GM11168 (cell line): ENCODE data around the gene TLE4.

ENCODE experiments used
- in situ Hi-C: fragments of 300-500 bp; cut with MboI; formaldehyde crosslinking; loops from one replicate; pipeline ENCODE4 v1.12.0; 2022; ENCODE audit warnings: low sequenced_read_pairs; ENCODE audit not compliant: unreplicated experiment

Gene TLE4

DNA sequence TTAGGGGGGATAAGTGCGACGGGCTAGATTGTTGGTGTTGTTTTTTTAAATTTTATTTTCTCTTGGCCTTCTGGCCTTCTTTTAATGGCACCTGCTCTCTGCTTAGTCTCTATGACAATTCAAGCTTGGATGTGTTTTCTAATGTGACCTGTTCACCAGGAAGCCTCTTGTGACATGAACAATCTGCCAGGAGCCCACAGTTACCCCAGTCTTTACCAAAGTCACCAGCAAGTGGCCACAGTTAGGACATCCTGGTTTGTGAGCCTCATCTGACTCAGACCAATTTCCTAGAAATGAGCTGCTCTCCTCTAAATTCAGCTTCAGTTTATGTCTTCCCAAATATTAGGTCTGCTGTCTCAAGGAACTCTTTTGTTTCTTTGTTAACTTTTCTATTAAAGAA, 135.8 kb downstream of the TLE4 start:
- in situ Hi-C loops = no loop called here

DNA sequence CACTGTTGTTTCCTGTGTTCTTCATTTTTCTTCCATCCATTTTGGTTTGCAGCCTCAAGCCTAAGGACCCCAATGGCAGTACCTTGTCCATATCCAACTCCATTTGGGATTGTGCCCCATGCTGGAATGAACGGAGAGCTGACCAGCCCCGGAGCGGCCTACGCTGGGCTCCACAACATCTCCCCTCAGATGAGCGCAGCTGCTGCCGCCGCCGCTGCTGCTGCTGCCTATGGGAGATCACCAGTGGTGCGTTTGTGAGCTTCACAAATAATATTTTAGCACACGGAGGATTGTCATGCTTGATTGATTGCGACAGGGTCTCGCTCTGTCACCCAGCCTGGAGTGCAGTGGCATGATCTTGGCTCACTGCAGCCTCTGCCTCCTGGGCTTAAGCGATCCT, 136.8 kb downstream of the TLE4 start:
- in situ Hi-C loops = no loop called here

DNA sequence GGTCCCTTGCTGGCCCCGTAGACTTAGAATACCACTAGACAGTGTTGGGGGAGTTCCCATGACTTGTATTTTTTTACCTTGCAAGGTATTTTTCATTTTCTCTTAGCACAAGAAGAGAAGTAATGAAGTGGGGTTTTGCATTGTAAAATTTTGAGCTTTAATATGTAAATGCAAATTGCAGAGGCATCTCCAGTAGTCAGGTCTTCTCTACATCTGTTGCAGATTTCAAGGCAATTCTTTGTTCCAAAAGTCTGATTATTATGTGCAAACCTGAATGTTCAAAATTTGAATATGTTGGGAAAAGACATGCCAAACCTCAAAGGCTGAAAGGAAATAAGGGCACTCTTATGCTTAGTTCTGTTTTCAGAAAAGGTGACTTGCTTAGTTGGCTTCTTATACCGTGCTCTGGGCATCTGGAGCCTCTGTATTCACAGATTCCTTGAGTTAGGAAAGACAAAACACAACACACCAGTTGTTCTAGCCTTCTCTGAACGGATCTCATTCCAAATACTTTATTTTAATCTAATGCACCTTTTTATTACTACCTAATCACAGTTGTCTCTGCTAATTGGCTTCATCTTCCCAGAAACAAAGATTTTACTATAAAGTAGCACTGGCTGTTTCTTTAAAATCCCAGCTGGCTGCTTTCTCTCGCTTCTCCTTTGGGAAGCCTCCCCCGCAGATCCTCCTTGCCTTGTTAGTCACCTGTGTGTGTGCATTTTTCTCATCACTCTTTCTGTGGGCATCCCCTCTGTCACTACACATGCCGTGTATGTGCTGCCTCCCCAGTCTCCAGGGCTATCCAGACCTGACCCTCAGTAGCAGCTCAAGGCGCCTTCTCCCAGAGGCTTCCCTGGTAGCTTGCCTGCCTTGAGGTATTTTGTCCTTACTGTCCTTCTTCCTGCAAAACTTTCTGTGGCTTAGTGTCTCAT, 138.2 kb downstream of the TLE4 start:
- in situ Hi-C loops = no loop called here

DNA sequence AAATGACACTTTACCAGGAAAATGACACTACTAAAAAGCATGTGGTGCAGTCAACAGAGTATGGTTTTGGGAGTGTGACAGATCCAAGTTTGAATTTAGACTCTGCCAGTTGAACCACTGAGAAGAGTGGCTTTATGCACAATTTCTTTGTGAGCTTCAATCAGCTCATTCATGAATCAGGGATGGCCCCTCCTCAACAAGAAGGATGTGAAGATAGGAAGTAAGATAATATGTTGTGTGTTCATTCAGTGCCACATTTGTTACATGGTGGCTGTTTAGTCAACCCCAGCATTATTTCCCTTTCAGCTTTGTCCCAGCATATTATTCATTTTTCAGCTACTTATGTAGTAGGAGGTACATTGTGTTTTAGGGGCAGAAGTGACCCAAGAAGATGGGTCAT, 140.1 kb downstream of the TLE4 start:
- in situ Hi-C loops = no loop called here

DNA sequence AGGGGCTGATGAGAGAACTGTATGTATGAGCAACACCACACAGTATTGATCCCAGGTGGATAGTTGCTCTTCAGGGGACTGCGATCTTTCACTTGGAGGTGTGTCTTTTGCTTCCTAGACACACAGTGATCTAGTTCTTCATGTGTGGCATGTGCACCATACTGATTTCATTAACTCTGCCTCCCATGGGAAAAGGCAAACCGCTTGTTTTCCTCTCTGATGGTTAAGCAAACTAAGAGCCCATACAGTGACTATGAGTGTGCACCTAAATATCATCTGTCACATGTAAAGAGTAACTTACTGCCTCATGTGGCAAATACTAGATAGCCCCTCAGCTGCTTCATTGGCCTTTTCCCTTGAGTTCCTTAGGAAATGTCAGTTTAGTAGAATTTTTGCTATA, 147.3 kb downstream of the TLE4 start:
- in situ Hi-C loops = no loop called here

DNA sequence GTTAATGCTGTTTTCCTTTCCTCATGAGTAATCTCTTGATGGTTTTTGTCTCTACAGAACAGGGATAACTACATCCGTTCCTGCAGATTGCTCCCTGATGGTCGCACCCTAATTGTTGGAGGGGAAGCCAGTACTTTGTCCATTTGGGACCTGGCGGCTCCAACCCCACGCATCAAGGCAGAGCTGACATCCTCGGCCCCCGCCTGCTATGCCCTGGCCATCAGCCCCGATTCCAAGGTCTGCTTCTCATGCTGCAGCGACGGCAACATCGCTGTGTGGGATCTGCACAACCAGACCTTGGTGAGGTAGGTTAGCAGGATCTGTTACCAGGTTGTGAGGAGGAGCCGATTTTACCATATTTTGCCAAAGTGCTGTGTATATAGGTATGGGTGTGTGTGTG, 148.2 kb downstream of the TLE4 start:
- in situ Hi-C loops = no loop called here

DNA sequence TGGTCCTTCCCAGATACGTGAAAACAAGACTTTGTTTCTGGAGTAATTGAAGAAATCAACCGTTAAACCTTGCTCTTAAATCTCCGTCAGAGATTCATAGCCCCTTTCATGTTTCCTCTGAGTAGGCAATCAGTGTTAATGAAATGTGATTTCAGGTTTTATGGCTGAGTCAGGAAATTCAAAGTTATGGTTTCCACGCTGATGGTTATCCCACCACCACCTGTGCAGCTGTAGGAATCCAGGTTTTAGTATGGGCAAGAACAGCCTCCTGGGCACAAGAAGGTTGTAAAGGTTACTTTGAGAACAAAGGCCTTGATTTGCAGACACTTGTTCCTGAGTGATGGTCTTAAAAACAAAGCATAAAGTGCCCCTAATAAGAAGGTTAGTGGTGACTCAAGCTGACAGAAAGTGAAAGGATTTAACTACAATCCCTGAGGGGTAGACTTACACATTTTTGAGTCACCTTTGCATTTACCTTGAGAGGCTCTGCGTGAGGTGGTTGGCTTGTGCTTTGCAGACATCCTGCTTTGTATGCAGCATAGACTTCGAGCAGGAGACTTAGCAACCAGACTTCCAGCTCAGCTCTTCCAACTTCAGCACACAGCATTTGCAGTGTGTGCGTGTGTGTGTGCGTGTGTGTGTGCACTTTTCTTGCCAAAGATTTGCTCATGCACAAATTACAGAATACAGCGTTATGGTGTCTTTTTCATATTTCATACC, 159.6 kb downstream of the TLE4 start:
- in situ Hi-C loops = no loop called here

DNA sequence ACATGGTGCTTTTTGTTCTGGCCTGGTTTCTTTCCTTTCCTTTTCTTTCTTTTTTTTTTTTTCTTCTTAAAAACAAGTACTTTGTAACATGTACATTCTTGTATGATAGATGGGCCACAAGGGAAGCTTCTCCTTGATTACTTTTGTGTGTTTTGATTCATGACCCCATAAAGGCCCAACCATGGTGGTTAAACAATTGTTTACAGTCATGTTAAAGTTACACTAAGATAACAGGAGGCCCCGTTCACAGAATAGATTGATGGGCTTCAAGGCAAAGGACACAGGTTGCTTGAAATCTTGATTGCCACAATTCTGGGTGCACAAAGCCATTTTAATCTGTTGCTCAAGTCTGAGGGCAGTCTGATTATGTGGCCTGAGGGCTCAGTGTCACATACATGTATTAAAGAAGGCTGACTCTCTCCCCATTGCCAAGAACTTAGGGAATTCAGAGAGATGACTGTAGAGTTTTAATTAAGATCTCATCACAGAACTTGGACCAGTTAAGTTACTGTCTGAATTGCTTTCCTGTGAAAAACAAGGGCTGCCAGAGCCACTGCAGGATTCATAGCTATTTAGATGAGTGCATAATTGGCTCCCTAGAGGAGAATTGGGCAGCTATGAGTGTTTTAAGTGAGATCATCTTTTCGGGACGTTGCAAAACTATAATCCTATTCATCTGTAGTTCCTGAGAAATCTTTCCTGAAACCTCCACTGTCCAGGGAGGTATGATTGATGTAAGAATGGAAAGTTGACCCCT, 163.4 kb downstream of the TLE4 start:
- in situ Hi-C loops = no loop called here

DNA sequence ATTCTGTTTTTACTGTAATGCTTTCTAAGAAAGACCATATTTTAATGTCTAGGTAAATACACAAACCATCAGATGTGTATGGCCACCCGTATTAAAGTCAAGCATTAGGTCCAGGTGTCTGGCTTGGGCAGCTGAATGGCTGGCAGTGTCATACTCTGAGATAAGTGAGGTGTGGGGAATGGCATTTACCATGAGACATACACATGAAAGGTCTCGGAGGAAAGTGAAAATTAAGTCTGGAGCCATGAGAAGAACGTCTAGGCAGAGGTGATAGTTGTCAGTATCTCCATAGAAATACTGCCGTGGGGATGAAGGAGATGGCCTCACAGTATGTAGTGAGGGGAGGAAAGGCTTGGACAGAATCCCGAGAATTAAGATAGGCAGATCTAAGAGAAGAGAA, 164.3 kb downstream of the TLE4 start:
- in situ Hi-C loops = no loop called here

DNA sequence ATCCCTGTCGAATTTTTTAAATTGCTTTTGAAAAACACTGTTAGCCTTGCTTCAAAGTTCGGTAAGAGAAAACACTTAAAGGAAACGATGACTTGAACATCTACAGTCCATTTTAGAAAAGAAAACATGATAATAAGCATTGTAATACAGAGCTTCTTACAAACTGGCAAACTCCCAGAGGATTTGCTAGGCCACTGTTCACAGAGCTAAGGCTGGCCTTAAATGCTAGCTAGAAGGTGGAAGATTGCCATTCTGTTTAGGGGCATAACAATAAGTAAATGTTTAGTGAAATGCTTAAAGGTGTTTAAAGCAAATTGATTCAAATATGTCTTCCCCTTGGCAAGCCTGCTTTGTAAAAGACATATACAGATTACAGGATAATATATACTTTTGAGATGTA, 169.6 kb downstream of the TLE4 start:
- in situ Hi-C loops = no loop called here

DNA sequence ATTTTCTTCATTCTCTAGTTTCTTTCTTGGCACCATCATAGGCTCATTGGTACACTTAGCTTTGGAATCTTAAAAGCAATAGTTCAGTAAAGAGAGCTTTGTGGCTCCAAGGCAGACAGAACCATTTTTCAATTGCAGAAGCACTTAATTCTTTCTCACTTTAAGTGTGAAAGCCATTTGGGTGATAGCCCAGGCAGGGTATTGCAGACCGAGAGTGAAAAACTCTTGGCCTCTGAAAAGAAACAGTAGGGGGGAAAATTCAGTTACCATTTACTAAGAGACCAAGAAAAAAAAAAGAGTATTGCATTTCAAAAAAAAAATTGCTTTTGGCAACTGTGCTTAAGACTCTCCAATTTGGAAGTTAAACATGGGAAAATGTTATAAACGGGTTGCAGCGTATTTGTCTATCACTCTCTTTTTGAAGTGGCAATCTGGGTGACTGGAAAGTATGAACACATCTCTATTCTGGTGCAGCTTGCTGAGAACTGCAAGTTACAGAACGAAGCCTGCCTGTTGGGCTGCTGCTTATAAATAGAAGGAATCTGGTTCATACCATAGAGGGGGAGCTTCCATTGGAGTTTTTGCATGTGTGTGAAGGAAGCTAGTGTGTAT, 170.5 kb downstream of the TLE4 start:
- in situ Hi-C loops = no loop called here

DNA sequence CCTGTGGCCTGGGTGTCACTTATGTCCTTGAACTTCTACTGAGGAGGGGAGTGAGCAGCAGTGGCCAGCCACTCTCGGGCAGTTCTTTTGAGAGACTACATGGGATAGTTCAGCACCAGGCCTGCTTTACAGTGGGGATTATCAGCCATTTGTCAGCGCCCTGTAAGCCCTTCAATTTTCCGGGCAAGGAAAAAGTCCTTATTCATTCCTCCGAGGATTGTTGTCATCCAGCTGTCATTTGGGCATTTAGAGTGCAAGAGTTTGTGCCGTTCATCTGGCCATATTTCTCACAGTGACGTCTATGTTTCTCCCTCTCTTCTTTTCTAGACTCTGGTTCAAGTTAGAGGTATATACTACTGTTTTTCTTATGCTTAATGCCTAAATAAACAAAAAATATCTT, 172.8 kb downstream of the TLE4 start:
- in situ Hi-C loops = no loop called here

DNA sequence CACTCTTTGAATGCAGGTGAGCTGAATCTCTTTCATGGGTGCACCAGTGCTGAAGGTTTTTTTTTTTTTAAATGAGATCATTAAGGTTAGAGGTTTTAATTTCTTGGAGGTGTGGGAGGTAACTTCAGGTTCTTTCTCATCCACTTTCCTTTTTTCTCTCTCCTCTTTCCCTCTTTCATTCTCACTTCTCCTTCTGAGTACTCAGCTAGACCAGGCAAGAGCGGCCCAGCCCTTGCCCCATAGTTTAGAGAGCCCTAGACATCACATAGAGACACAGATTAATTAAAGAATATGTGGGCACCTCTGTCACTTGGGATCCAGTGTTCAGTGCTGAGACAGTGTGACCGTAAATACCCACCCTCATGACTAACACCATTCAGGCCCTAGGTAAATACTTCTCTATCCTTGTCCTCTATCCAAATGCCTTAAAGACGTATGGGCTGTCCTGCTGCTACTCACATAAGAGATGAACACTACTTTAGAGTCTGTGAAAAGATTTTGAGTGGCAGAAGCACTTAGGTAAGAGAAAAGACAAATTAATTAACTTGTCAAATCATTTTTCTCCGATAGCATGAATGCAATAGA, 174.1 kb downstream of the TLE4 start:
- in situ Hi-C loops = no loop called here

DNA sequence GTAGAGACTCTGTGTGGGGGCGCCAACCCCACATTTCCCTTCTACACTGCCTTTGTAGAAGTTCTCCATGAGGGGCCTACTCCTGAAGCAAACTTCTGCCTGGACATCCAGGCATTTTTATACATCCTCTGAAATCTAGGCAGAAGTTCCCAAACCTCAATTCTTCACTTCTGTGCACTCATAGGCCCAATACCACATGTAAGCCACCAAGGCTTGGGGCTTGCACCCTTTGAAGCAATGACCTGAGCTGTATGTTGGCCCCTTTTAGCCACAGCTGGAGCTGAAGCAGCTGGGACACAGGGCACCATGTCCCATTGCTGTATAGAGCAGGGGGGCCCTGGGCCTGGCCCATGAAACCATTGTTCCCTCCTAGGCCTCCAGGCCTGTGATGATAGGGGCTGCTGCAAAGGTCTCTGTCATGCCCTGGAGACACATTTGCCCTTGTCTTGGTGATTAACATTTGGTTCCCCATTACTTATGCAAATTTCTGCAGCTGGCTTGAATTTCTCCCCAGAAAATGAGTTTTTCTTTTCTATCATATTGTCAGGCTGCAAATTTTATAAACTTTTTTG, 180.2 kb downstream of the TLE4 start:
- in situ Hi-C loops = loop anchor here (25.0 kb wide), 2 partner anchors 185 to 410 kb away; no protein-coding TSS in a partner anchor

DNA sequence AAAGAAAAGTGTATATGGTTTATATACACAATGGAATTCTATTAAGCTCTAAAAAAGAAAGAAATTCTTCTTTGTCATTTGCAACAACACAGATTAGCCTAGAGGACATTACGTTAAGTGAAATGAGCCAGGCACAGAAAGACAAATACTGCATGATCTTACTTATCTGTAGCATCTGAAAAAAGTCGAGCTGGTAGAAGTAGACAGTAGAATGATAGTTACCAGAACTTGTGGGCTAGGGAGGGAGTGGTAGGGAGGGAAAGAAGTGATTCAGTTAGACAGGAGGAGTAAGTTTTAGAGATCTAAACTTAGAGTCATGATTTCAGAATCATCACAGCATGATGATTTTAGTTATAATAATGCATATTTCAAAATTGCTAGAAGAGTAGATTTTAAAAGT, 184.6 kb downstream of the TLE4 start:
- in situ Hi-C loops = loop anchor here (25.0 kb wide), 2 partner anchors 181 to 406 kb away; no protein-coding TSS in a partner anchor

DNA sequence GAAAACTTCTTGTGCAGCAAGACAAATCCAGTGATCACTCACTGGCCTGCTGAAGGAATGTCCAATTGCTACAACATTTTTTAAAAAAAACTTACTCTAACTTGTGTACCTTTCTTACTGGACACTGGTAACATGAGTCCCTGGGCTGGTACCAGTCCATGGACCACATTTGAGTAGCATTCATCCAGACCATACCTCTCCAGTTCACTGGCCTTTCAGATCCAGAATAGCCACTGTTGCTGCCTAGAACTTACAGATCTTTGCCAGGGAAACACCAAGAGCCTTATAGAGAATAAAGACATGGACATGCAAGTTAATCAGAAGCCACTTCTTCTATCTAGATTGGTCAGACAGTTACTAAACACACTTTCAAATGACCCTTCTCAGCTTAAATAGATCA, 185.3 kb downstream of the TLE4 start:
- in situ Hi-C loops = loop anchor here (25.0 kb wide), 2 partner anchors 180 to 405 kb away; no protein-coding TSS in a partner anchor

DNA sequence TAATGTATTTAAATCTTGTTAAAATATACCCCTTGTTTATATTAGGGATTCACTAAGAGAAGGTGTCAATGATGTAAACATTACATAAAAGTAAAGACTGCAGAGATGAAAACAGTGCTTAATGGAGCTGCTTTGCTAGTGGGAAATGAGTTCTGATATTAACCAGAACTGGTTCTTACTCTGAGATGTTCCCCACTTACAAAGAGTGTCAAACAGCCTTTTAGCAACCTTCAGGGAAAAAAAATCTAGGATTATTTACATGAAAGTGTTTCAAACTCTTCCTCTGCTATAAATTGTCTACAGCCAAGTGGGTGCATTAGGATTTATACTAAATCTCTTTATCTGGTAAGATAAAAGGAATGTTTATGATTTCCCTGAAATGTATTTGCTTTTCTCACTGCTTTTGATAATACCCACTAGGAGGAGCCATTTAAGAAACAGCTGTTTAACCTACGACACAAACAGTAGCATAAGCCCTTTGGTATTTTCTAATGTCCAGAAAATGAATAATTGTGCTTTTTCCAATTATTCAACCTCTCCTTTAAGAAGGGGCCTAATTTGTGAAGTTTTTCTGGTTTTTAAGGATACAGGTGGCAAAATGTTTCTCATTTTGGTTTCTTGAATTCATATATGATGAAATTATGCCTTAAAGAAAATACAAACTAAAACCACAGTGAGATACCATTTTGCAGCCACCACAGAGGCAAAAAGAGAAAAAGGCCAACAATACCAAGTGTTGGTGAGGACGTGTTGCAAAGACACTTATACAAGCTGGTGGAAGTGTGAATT, 186.3 kb downstream of the TLE4 start:
- in situ Hi-C loops = loop anchor here (25.0 kb wide), 2 partner anchors 179 to 404 kb away; no protein-coding TSS in a partner anchor

DNA sequence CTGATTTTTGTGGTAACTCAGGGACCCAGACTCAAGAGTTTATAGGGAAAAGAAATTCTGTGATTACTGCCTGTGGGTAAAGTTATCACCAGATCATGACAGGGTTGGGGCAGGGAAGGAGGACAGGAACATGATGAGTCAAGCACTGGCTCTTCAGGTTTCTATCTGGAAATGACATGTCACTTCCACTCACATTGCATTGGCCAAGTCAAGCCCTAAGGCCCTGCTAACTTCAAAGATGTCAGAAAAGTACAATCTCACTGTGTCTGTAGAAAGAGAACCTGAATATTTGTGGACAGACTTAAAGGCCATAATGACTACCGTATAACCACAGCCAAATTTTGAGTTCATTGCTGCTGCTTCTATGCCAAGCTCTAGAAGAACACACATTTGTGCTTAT, 187.7 kb downstream of the TLE4 start:
- in situ Hi-C loops = loop anchor here (25.0 kb wide), 2 partner anchors 178 to 403 kb away; no protein-coding TSS in a partner anchor

DNA sequence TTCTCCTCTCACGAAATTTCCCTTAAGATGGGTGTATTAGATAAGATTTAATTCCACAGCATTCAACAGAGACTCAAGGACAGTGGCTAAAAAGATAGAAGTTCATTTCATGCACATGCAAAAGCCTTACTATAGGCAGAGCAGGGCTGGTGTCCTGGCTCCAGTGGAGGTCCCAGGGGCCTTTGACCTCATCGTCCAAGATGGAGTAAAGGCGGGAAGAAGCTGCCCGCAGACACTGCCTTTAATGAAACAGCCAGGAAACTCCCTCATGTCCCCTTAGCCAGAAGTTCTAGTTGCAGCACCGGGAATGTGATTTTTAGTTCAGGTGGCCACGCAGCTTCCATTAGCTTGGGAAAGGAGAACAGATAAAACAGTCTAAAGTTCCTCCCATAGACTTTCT, 190.3 kb downstream of the TLE4 start:
- in situ Hi-C loops = loop anchor here (25.0 kb wide), 2 partner anchors 175 to 400 kb away; no protein-coding TSS in a partner anchor
